ENCODE measurements around the gene CLEC12A. TPM values are rescaled to one million over a fixed set of nuclear protein-coding genes. Genes with fewer than 3 reads are reported as not detected.
"Not testable (repeated sequence)": the region's sequence is repeated elsewhere in the genome, so short reads cannot be mapped to it uniquely, and the experiment has no call there.

CLEC12A gene
- total RNA-seq, 4 donors from 2014 or later, result 0.26 to 2.1 (median 0.95) TPM

DNA sequence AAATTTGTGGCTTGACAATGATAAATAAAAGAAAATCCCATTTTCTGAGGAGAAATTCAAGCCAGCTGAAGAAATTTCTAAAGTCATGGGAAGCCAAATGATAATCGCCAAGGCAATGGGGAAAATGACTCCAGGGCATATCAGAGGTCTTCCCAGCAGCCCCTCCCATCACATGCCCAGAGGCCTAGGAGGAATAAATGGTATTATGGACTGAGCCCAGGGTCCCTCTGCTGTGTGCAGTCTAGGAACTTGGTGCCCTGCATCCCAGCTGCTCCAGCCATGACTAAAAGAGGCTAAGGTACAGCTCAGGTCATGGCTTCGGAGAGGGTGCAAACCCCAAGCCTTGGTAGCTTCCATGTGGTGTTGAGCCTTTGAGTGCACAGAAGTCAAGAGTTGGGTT lies 4.4 kb downstream of the CLEC12A start:
- Histone ChIP-seq H3K4me3 (no peak overlapping the region), H3K27me3 (no peaks in the 10 kb centered on the region), H3K4me1 (no peaks in the 10 kb centered on the region), H3K27ac (replicated peaks in 1 of 4) (no peak overlapping the region), H3K9me3 (no peaks in the 10 kb centered on the region), H3K36me3 (no peaks in the 10 kb centered on the region)
- TF ChIP-seq EP300 (IDR thresholded peaks at IDR 0.05) (no peak), POLR2A (IDR thresholded peaks at IDR 0.05; ENCODE audit: low read depth) (no peak), POLR2AphosphoS5 (IDR thresholded peaks at IDR 0.05) (no peak)
- TF ChIP-seq, protein P1, sequence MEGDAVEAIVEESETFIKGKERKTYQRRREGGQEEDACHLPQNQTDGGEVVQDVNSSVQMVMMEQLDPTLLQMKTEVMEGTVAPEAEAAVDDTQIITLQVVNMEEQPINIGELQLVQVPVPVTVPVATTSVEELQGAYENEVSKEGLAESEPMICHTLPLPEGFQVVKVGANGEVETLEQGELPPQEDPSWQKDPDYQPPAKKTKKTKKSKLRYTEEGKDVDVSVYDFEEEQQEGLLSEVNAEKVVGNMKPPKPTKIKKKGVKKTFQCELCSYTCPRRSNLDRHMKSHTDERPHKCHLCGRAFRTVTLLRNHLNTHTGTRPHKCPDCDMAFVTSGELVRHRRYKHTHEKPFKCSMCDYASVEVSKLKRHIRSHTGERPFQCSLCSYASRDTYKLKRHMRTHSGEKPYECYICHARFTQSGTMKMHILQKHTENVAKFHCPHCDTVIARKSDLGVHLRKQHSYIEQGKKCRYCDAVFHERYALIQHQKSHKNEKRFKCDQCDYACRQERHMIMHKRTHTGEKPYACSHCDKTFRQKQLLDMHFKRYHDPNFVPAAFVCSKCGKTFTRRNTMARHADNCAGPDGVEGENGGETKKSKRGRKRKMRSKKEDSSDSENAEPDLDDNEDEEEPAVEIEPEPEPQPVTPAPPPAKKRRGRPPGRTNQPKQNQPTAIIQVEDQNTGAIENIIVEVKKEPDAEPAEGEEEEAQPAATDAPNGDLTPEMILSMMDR (IDR thresholded peaks at IDR 0.05), result no peak
- no peak for DNase-seq (ENCODE audit: extremely low spot score)
- intact Hi-C loops (cut with DNase I), result no loop called here
- 92% methylated on average over 2 of the region's 2 CpGs for WGBS

DNA sequence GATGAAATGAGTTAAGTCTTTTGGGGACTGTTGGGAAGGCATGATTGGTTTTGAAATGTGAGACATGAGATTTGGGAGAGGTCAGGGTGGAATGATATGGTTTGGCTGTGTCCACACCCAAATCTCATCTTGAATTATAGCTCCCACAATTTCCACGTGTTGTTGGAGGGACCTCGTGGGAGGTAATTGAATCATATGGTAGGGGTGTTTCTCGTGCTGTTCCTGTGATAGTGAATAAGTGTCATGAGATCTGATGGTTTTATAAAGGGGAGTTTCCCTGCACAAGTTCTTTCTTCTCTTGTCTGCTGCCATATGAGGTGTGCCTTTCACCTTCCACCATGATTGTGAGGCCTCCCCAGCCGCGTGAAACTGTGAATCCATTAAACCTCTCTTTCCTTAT lies 5.4 kb downstream of the CLEC12A start:
- H3K27me3 ChIP-seq; DNase-seq (ENCODE audit: extremely low spot score); H3K36me3 ChIP-seq; H3K9me3 ChIP-seq; H3K4me3 ChIP-seq; intact Hi-C loops (cut with DNase I); H3K4me1 ChIP-seq; H3K27ac ChIP-seq (replicated peaks in 1 of 4): not testable (repeated sequence)
- 64% methylated on average over 5 of the region's 5 CpGs for WGBS

DNA sequence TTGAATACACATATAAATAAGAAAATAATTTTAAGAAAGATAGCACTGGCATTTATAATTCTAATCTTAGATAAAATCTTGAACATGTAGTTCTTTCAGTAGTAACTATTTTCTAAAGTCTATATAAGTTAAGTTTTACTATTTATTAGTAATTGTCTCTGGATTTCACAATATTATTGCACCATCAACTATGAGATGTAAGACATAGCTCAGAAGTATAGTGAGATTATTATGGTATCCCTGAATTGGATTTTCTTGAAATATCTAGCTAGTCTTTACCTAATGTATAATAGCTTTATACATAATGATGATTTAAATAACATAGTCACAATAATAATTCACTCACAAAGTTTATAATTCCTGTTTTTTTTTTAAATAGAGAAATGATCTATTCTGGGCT lies 6.7 kb downstream of the CLEC12A start:
- H3K9me3 ChIP-seq, result no peaks in the 10 kb centered on the region
- no peak overlapping the region for H3K27ac ChIP-seq (replicated peaks in 1 of 4)
- intact Hi-C loops (cut with DNase I), result no loop called here
- H3K4me1 ChIP-seq, result no peaks in the 10 kb centered on the region
- no peaks in the 10 kb centered on the region for H3K27me3 ChIP-seq
- no peak for DNase-seq (ENCODE audit: extremely low spot score)
- H3K4me3 ChIP-seq, result no peak overlapping the region
- TF ChIP-seq EP300 (IDR thresholded peaks at IDR 0.05) (no peak), POLR2AphosphoS5 (IDR thresholded peaks at IDR 0.05) (no peak)
- TF ChIP-seq, protein P1 (IDR thresholded peaks at IDR 0.05), result no peak
- no peaks in the 10 kb centered on the region for H3K36me3 ChIP-seq

DNA sequence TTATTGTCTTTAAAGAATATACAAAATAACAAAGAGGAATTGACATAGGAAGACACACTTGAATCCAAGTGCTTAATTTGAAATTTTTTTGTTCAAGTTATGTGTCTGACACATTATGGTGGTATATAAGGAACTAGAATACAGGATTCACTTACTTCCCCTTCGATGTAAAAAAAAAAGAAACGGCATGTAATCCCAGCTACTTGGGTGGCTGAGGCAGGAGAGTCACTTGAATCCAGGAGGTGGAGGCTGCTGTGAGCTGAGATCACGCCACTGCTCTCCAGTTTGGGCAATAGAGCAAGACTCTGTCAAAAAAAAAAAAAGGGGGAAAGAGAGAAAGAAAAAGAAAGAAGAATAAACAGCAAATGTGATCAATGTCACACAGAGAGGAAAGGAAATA lies 8.9 kb downstream of the CLEC12A start:
- no peak overlapping the region for H3K27ac ChIP-seq (replicated peaks in 1 of 4)
- 76% methylated on average over 3 of the region's 3 CpGs for WGBS
- DNase-seq (ENCODE audit: extremely low spot score), result no peak
- no peaks in the 10 kb centered on the region for H3K4me1 ChIP-seq
- intact Hi-C loops (cut with DNase I), result no loop called here
- no peaks in the 10 kb centered on the region for H3K9me3 ChIP-seq
- no peak for TF ChIP-seq POLR2A (IDR thresholded peaks at IDR 0.05; ENCODE audit: low read depth)
- TF ChIP-seq POLR2AphosphoS5 (IDR thresholded peaks at IDR 0.05), result no peak
- TF ChIP-seq, protein P1 (IDR thresholded peaks at IDR 0.05), result no peak
- TF ChIP-seq EP300 (IDR thresholded peaks at IDR 0.05), result no peak
- H3K36me3 ChIP-seq, result no peaks in the 10 kb centered on the region
- no peak overlapping the region for H3K4me3 ChIP-seq
- no peaks in the 10 kb centered on the region for H3K27me3 ChIP-seq

DNA sequence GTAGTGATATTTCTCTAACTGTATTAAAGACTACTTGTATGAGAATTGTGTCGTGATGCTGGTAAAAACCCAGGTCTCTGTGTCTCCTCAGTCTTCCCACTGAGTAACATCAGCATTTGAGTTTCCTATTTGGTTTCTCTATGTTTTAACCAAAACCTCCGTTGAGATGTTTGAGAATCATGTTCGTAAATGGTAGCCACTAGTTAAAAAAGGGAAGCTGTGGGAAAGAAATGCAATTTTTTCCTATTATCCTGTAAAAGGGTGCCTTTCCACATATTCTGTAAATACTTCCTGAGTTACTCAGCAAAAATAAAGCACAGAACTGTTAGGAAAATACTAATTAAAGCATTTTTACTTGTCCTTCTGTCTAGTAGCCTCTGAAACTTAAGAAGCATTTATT lies 20.7 kb downstream of the CLEC12A start:
- 69% methylated on average over 3 of the region's 3 CpGs for WGBS
- Histone ChIP-seq H3K36me3 (no peaks in the 10 kb centered on the region), H3K27ac (replicated peaks in 1 of 4) (no peak overlapping the region), H3K4me1 (no peaks in the 10 kb centered on the region), H3K4me3 (no peak overlapping the region), H3K27me3 (no peaks in the 10 kb centered on the region), H3K9me3 (no peaks in the 10 kb centered on the region)
- intact Hi-C loops (cut with DNase I), result no loop called here
- TF ChIP-seq EP300 (IDR thresholded peaks at IDR 0.05) (no peak), POLR2AphosphoS5 (IDR thresholded peaks at IDR 0.05) (no peak), POLR2A (IDR thresholded peaks at IDR 0.05; ENCODE audit: low read depth) (no peak)
- TF ChIP-seq, protein P1 (IDR thresholded peaks at IDR 0.05), result no peak
- DNase-seq (ENCODE audit: extremely low spot score), result no peak
